Right atrium auricular region (tissue), 2 donors: ENCODE results near the gene TMEM43. TPM values are rescaled to one million over a fixed set of nuclear protein-coding genes. Genes with fewer than 3 reads are reported as not detected.
"Not testable (repeated sequence)": the region's sequence is repeated elsewhere in the genome, so short reads cannot be mapped to it uniquely, and the experiment has no call there.

Experiments
- DNase-seq: peaks from one replicate; pipeline ENCODE4 v3.0.0-alpha.2; 2019; ENCODE audit warnings: low spot score
- H3K27ac ChIP-seq, 2 donors: fragments of 200-600 bp; sonication (generic); 1 replicate in 1 of 2; 2 replicates in 1 of 2; pipeline ENCODE4 v1.5.1; 2016 to 2019
- H3K27me3 ChIP-seq, 2 donors: fragments of 200-600 bp; sonication (generic); one replicate each; pipeline versions ENCODE4 v1.5.1 to v1.6.0; 2017 to 2019
- H3K36me3 ChIP-seq: fragments of 200-600 bp; sonication (generic); one replicate; pipeline ENCODE4 v1.5.1; 2016
- H3K4me1 ChIP-seq, 2 donors: fragments of 200-600 bp; sonication (generic); one replicate each; pipeline versions ENCODE4 v1.5.1 to v1.6.0; 2017 to 2019
- H3K4me3 ChIP-seq, 2 donors: fragments of 200-600 bp; sonication (generic); 1 replicate in 1 of 2; 2 replicates in 1 of 2; pipeline ENCODE4 v1.5.1; 2017 to 2019; ENCODE audit warnings: mild to moderate bottlenecking in 1 of 2, moderate library complexity in 1 of 2
- H3K9me3 ChIP-seq, 2 donors: fragments of 200-600 bp; sonication (generic); one replicate each; pipeline ENCODE4 v1.5.1; 2019
- total RNA-seq, 2 donors: library from RNA; depleted of rRNA; stranded (reverse); fragments of >200 nt; gene quantifications; one replicate each; pipeline ENCODE4 v1.1.0, GENCODE V29; 2016
- TF ChIP-seq, protein P1 (sequence below), 2 donors: fragments of 200-600 bp; sonication (generic); IDR thresholded peaks; one replicate each; pipeline ENCODE4 v1.5.1; 2019; ENCODE audit warnings: antibody characterized with exemption in 2 of 2

TMEM43 gene, protein sequence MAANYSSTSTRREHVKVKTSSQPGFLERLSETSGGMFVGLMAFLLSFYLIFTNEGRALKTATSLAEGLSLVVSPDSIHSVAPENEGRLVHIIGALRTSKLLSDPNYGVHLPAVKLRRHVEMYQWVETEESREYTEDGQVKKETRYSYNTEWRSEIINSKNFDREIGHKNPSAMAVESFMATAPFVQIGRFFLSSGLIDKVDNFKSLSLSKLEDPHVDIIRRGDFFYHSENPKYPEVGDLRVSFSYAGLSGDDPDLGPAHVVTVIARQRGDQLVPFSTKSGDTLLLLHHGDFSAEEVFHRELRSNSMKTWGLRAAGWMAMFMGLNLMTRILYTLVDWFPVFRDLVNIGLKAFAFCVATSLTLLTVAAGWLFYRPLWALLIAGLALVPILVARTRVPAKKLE
- total RNA-seq: 100 to 1,000 TPM in 1 of 2 donors, 10 to 100 TPM in 1; 91.8 to 142 TPM

DNA sequence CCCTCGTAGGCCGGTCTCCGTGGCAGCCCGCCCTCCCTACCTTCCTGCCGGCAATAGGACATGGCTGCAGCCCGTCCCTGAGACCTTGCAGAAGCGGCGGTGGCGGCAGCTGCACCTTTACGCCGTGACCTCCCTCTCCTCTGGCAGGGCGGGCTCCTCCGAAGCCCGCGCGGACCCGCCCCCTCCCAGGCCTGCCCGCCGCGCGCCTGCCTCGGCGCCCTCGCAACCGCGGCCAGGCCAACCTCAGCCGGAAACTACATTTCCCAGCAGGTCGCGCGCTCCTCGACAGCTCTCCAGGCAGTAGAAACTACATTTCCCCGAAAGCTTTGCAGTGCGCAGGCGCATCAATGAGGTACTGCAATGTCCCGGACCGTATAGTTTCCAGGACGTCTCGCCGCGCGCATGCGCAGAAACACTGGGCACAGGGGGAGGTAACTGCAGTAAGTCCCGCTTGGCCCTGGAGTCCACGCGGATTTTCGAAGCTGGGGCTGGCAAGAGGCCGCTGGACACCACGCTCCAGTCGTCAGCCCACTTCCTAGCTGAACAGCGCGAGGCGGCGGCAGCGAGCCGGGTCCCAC, at the start of gene TMEM43, which contains the start of gene CHCHD4:
Gene TMEM43 (plus strand): TSS at position 438 of the 578 bp plus-strand sequence. CDS start 142 bp downstream, outside the sequence.
Gene CHCHD4 (minus strand): TSS at position 256 of the 578 bp plus-strand sequence. CDS start 194 bp downstream, at position 62.
- Histone ChIP-seq H3K9me3 (no peaks in the 10 kb centered on the region), H3K4me1 (peaks cover 0 to 42% of the 10 kb centered on the region in 2 donors), H3K27ac (peak within 1 kb of the TSS; percentile 94 to 99), H3K36me3 (peaks cover 26% of the 10 kb centered on the region), H3K4me3 (peak within 1 kb of the TSS; percentile 82 to 86), H3K27me3 (no peaks in the 10 kb centered on the region)
- DNase-seq: peak; percentile 99
- TF ChIP-seq, protein P1, sequence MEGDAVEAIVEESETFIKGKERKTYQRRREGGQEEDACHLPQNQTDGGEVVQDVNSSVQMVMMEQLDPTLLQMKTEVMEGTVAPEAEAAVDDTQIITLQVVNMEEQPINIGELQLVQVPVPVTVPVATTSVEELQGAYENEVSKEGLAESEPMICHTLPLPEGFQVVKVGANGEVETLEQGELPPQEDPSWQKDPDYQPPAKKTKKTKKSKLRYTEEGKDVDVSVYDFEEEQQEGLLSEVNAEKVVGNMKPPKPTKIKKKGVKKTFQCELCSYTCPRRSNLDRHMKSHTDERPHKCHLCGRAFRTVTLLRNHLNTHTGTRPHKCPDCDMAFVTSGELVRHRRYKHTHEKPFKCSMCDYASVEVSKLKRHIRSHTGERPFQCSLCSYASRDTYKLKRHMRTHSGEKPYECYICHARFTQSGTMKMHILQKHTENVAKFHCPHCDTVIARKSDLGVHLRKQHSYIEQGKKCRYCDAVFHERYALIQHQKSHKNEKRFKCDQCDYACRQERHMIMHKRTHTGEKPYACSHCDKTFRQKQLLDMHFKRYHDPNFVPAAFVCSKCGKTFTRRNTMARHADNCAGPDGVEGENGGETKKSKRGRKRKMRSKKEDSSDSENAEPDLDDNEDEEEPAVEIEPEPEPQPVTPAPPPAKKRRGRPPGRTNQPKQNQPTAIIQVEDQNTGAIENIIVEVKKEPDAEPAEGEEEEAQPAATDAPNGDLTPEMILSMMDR (IDR thresholded peaks at IDR 0.05): no peak

DNA sequence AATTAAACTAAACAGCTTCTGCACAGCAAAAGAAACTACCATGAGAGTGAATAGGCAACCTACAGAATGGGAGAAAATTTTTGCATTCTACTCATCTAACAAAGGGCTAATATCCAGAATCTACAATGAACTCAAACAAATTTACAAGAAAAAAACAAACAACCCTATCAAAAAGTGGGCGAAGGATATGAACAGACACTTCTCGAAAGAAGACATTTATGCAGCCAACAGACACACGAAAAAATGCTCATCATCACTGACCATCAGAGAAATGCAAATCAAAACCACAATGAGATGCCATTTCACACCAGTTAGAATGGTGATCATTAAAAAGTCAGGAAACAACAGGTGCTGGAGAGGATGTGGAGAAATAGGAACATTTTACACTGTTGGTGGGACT, 49.6 kb upstream of the TMEM43 start:
- H3K9me3 ChIP-seq, H3K27ac ChIP-seq, H3K4me3 ChIP-seq, H3K4me1 ChIP-seq, H3K36me3 ChIP-seq, H3K27me3 ChIP-seq, DNase-seq: not testable (repeated sequence)

DNA sequence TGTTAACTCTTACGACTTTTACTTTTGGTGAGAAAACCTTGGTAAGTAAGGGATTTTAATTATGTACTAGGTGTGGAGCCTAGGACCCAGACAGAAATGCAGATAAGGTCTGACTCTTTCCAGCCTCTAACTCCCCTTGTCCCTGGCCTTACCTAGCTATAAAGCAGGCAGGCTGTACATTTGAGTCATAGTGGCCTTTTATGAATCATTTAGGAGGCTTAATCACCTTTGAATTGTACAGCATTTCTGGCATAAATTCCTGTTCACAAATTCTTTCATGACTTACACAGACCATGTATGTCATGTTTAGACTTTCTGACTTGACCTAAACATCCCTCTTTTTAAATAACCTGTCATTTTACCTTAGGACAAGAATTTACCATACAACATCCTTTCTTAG, 47.5 kb upstream of the TMEM43 start:
- DNase-seq: no peak

DNA sequence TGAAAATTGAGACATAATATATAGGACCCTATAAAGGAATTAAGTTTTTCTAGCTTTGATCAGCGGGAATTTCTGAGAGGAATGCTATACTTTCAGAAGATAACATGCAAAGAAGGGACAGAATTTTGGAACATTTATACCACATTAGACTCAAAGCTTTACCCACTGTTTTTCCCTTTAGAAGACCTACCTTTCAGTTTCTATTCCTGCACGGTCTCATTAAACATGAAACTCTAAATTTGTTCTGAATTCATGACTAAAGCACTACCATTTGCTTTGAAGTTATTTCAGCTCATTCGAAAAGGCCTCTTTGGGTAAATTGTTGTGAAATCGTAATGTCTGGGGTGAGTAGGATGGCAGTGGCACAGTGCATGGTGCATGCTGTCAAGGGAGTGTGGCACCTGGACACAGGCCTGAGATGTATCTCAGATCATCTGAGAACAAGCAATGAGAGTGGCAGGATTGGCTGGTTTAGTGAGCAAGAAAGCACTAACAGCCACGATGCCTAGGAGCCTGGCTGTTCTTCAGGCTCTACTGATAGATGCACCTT, 42.7 kb upstream of the TMEM43 start:
- TF ChIP-seq, protein P1 (IDR thresholded peaks at IDR 0.05): no peak
- no peak overlapping the region for H3K27ac ChIP-seq

More for the DNA sequence above, 47.5 kb upstream of the TMEM43 start:
- H3K9me3 ChIP-seq: peaks cover 0 to 4% of the 10 kb centered on the region in 2 donors
- H3K36me3 ChIP-seq: no peaks in the 10 kb centered on the region
- no peaks in the 10 kb centered on the region for H3K4me1 ChIP-seq
- H3K27ac ChIP-seq: no peak overlapping the region
- TF ChIP-seq, protein P1 (IDR thresholded peaks at IDR 0.05): no peak
- no peak overlapping the region for H3K4me3 ChIP-seq
- H3K27me3 ChIP-seq: no peaks in the 10 kb centered on the region

DNA sequence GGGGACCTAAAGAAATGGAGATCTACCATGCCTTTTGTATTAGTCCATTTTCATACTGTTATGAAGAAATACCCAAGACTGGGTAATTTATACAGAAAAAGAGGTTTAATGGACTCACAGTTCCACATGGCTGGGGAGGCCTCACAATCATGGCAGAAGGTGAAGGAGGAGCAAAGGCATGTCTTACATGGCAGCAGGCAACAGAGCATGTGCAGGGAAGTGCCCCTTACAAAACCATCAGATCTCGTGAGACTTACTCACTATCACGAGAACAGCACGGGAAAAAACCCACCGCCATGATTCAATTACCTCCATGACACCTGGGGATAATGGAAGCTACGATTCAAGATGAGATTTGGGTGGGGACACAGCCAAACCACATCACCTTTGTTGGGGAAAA, 37.4 kb upstream of the TMEM43 start:
- H3K27ac ChIP-seq, H3K4me3 ChIP-seq, H3K36me3 ChIP-seq, H3K9me3 ChIP-seq, H3K4me1 ChIP-seq, H3K27me3 ChIP-seq, DNase-seq: not testable (repeated sequence)

More for the DNA sequence above, 42.7 kb upstream of the TMEM43 start:
- DNase-seq: no peak
- H3K27me3 ChIP-seq: no peaks in the 10 kb centered on the region
- H3K4me1 ChIP-seq: no peaks in the 10 kb centered on the region
- no peaks in the 10 kb centered on the region for H3K36me3 ChIP-seq
- no peak overlapping the region for H3K4me3 ChIP-seq
- peaks cover 0 to 4% of the 10 kb centered on the region in 2 donors for H3K9me3 ChIP-seq

DNA sequence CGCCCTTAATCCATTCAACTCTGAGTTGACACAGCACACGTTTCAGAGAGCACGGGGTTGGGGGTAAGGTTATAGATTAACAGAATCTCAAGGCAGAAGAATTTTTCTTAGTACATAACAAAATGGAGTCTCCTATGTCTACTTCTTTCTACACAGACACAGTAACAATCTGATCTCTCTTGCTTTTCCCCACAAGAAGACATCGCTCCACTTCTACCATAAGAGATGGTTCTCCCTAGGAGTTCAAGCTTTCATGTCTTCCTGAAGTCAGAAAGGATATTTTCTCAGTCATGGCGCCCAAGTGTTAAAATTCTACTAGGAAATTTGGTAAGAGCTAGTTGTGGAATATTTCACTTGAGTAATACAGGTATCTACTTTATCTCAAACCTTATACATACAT, 32.9 kb upstream of the TMEM43 start:
- not testable (repeated sequence) for H3K27ac ChIP-seq, H3K4me1 ChIP-seq, H3K4me3 ChIP-seq, H3K27me3 ChIP-seq, H3K9me3 ChIP-seq, DNase-seq, H3K36me3 ChIP-seq

DNA sequence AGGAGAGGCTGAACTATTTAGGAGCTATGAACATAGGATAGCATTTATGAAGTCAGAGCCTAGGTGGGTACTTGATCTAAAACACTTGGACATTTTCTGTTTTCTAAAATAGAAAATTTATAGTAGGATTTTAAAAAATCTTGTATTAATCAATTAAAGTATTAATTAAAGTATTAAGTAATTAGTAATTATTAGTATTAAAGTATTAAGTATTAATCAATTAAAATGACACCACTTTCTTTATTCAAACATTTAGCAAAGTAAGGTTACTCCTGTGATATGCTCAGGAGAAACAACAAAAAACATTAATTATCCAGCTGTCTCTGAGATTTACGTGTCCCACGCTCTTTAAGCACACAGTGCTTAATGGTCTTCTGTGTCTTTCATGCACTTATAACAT, 32.4 kb upstream of the TMEM43 start:
- Histone ChIP-seq H3K4me1 (no peaks in the 10 kb centered on the region), H3K27me3 (no peaks in the 10 kb centered on the region), H3K36me3 (no peaks in the 10 kb centered on the region), H3K4me3 (no peak overlapping the region), H3K9me3 (peaks cover 0 to 8% of the 10 kb centered on the region in 2 donors), H3K27ac (no peak overlapping the region)
- no peak for DNase-seq
- TF ChIP-seq, protein P1 (IDR thresholded peaks at IDR 0.05): no peak
